Fibroblast of mammary gland (primary cell): ENCODE data around the gene JMJD4.

Source experiments
- DNase-seq: peaks from one replicate; pipeline ENCODE4 v3.0.0-alpha.2; 2010; ENCODE audit warnings: low read depth
- H3K4me3 ChIP-seq: 2 replicates; pipeline ENCODE4 v1.5.1; 2011; ENCODE audit warnings: low read depth, mild to moderate bottlenecking, low read length, moderate library complexity; ENCODE audit not compliant: control insufficient read depth
- CTCF ChIP-seq: conservative IDR thresholded peaks from 2 replicates; pipeline ENCODE4 v1.5.1; 2011; ENCODE audit warnings: low read depth, low read length, inconsistent platforms; ENCODE audit not compliant: control insufficient read depth, insufficient read depth

JMJD4 gene

DNA sequence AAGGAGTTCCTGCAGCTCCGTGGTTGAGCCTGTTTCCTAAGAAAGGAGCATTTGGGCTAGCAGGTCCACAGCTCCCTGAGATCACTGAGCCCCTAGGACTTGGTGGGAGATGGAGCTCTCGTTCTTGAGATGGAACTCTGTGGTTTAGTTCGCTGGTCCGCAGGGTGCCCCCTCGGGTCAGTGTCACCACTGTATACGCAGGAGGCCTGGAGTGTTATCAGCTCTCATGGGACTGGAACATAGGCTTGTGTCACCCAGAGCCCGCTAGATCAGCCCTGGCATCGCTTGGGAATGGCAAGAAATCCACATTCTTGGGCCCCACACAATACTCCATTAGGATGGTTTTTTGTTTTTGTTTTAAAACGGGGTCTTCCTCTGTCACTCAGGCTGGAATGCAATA lies 3.7 kb upstream of the JMJD4 start:
- no peak for DNase-seq
- TF ChIP-seq CTCF: no peak
- no peak overlapping the region for H3K4me3 ChIP-seq

DNA sequence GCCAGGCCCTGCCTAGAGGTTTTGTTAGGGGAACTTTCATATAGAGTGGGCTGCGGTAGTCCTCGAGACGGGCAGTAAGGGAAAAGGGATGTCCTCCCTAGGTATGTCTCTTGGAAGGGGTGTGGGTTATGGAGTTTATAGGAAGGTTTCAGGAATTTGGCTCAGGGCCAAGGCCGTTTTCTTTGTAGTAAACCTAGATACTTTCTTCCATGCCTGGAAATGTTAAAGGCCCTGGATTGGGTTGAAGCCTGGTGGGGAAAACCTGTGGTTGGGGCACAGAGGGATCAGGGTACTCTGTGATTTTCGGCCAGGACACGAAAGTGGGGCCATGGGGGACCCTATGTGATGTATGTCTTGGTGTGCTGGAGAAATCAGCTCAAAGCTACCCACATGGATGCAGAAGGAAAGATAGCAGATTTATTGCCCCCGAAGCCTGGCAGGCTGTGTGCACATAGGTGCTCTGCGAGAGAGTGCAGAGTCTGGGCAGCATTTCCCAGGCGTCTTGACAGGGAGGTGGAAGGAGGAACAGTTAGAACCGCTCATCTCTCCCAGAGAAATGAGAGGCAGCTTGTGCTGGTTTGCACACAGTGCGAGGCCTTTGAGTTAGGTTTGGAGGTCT lies 1.8 kb upstream of the JMJD4 start:
- no peak for TF ChIP-seq CTCF
- H3K4me3 ChIP-seq: no peak overlapping the region
- no peak for DNase-seq

DNA sequence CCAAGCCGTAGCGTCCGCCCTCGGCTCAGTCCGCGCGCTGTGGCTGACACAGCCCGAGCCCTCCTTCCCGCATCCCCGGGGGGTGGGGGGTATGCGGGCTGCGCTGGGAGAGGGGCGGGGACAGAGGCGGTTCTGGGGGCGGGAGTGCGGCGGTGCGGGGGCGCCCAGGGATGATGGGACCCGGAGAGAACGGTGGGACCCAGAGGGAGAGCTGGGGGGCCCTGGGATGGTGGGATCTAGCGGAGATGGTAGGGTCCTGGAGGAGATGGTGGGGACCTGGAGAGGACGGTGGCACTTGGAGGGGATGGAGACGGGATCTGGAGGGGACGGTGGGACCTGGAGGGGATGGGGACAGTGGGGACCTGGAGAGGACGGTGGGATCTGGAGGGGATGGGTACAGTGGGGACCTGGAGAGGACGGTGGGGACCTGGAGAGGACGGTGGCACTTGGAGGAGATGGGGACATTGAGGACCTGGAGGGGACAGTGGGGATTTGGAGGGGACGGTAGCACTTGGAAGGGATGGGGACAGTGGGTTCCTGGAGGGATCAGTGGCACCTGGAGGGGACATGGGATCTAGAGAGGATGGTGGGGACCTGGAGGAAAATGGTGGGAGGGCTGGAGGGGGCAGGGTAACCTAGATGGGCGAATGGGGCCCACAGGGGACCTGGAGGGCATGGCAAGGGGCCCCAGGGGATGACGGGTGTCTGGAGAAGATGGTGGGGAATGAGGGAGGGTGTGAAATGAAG lies 610 bp upstream of the JMJD4 start:
- H3K4me3 ChIP-seq: peak overlapping the region; percentile 89
- no peak for DNase-seq
- TF ChIP-seq CTCF: no peak

DNA sequence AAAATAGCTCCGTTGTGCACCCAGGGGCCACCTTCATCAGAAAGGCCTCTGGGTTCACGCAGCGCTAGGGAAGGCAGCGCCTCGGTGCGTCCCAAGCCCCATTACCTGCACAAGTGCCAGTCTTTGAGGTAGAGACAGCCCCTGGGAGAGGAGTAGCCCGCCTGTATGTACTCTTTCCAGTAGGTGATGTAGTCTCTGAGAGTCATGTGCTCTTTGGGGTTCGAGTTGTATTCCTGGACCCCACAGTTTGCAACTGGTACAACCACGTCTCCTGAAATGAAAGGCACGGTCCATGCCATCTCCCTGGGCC lies 601 bp downstream of the JMJD4 start:
- DNase-seq: no peak
- H3K4me3 ChIP-seq: peak overlapping the region; percentile 89
- TF ChIP-seq CTCF: no peak

- DNase-seq: no peak
- H3K4me3 ChIP-seq: peak overlapping the region; percentile 89
- TF ChIP-seq CTCF: no peak
Measured at GRCh38 chr1:227733751-227734545, 1.2 kb downstream of the JMJD4 start.

DNA sequence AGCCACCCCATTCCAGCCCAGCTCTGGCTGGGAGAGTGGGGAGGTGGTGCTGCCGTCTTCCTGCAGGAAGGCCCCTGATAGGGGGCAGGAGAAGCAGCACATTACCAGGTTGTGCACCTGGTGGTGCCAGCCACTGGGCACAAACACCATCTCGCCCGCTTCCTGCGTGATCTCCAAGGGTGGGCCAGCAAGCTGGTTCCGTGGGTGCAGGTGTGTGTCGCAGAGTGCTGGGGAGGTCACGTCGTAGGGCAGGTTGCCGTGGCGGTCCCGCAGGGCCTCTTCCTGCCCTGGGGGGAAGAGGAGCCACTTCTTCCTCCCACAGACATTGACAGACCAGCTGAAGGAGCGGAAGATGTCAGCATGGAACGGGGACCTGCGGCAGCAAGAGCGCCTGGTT lies 1.8 kb downstream of the JMJD4 start:
- no peak overlapping the region for H3K4me3 ChIP-seq

More for the DNA sequence above, 1.8 kb downstream of the JMJD4 start:
- no peak for TF ChIP-seq CTCF
- no peak for DNase-seq
